K562 (cell line): ENCODE measurements around the gene EYA3. TPM values are rescaled to one million over a fixed set of nuclear protein-coding genes. Genes with fewer than 3 reads are reported as not detected.

ENCODE experiments used
- ATAC-seq: fragments of 200-7000 bp; cut with Tn5 transposase; 3 replicates; pipeline ENCODE4 v1.9.1; 2020; ENCODE audit warnings: moderate library complexity
- BruUV-seq: library from RNA; stranded (reverse); fragments of 400-500 nt; replicated peaks from 2 replicates; lab custom pipeline; 2021; lab: Mats Ljungman, UMichigan
- CTCF ChIA-PET: fragments of 300-600 bp; formaldehyde crosslinking; extraction: SDS; loops from one replicate; lab custom pipeline; 2021; ENCODE audit warnings: low intra/inter-chr PET ratio; lab: Yijun Ruan, JAX
- POLR2A ChIA-PET: fragments of 300-600, 350-650 bp; sonication (Branson Sonifier 250); formaldehyde crosslinking; extraction: SDS; loops from one replicate; lab custom pipeline; 2021; ENCODE audit warnings: antibody characterized with exemption, inconsistent platforms; lab: Yijun Ruan, JAX
- DNase-seq, 4 experiments: peaks; one replicate each; pipeline versions ENCODE4 v3.0.0 to v3.0.0-alpha.2; 2011 to 2018; ENCODE audit warnings: low spot score in 3 of 4, mixed read lengths in 3 of 4; ENCODE audit errors: extremely low read depth in 1 of 4
- FAIRE-seq: peaks from 2 replicates; lab custom pipeline; 2011; peaks lifted over from hg19 to GRCh38; lab: Jason Lieb, UNC
- H2AFZ ChIP-seq: 2 replicates; pipeline ENCODE4 v1.6.0; 2011; ENCODE audit warnings: low read depth, low read length, control low read depth, inconsistent platforms
- H3K27ac ChIP-seq: fragments of 200-600 bp; 3 replicates; pipeline ENCODE4 v1.8.0; 2011; ENCODE audit warnings: low read depth, mild to moderate bottlenecking, control low read depth, inconsistent platforms, low read length, moderate library complexity, mixed read lengths; ENCODE audit errors: extremely low read depth
- H3K27me3 ChIP-seq, 2 experiments: fragments of 300-600 bp in 1 of 2; 2 replicates in 1 of 2; 3 replicates in 1 of 2; pipeline versions ENCODE4 v1.6.0 to v1.8.0; 2011; ENCODE audit warnings: inconsistent platforms in 2 of 2, low read length in 2 of 2, mild to moderate bottlenecking in 1 of 2, mixed read lengths in 1 of 2, moderate library complexity in 1 of 2; ENCODE audit not compliant: control insufficient read depth in 2 of 2, insufficient read depth in 2 of 2
- H3K36me3 ChIP-seq: fragments of 300-600 bp; 3 replicates; pipeline ENCODE4 v1.8.0; 2011; ENCODE audit warnings: mild to moderate bottlenecking, low read length, inconsistent platforms; ENCODE audit not compliant: control insufficient read depth, insufficient read depth
- H3K4me1 ChIP-seq, 2 experiments: fragments of 200-600 bp in 1 of 2; replicated peaks in 1 of 2; 2 replicates in 1 of 2; 3 replicates in 1 of 2; pipeline versions ENCODE4 v1.5.1 to v1.8.0; 2011; ENCODE audit warnings: inconsistent platforms in 2 of 2, low read length in 2 of 2, mild to moderate bottlenecking in 1 of 2, mixed read lengths in 1 of 2, moderate library complexity in 1 of 2; ENCODE audit not compliant: control insufficient read depth in 2 of 2, insufficient read depth in 2 of 2
- H3K4me2 ChIP-seq: 2 replicates; pipeline ENCODE4 v1.6.1; 2011; ENCODE audit warnings: low read length, control low read depth, inconsistent platforms, mixed read lengths; ENCODE audit not compliant: insufficient read depth
- H3K4me3 ChIP-seq: fragments of 200-600 bp; sonication (generic), shearing (Covaris generic); 2 replicates; pipeline ENCODE4 v1.5.1; 2016; ENCODE audit warnings: control low read depth, inconsistent platforms
- H3K79me2 ChIP-seq: fragments of 200-600 bp; 3 replicates; pipeline ENCODE4 v1.8.0; 2011; ENCODE audit warnings: low read length, inconsistent platforms; ENCODE audit not compliant: control insufficient read depth, insufficient read depth
- H3K9ac ChIP-seq, 2 experiments: 2 replicates each; pipeline versions ENCODE4 v1.6.0 to v1.6.1; 2011; ENCODE audit warnings: low read depth in 2 of 2, low read length in 2 of 2, control low read depth in 1 of 2, inconsistent platforms in 1 of 2, mild to moderate bottlenecking in 1 of 2, mixed read lengths in 1 of 2; ENCODE audit not compliant: insufficient read depth in 1 of 2
- H3K9me1 ChIP-seq: one replicate; pipeline ENCODE4 v1.6.0; 2011; ENCODE audit warnings: inconsistent platforms, mild to moderate bottlenecking, low read length, moderate library complexity; ENCODE audit not compliant: control insufficient read depth, insufficient read depth
- H3K9me3 ChIP-seq: replicated peaks from 2 replicates; pipeline ENCODE4 v1.5.1; 2011; ENCODE audit warnings: low read depth, low read length, inconsistent platforms; ENCODE audit not compliant: control insufficient read depth, insufficient read depth
- H4K20me1 ChIP-seq: replicated peaks from 2 replicates; pipeline ENCODE4 v1.6.1; 2011; ENCODE audit warnings: low read length, inconsistent platforms, mixed read lengths; ENCODE audit not compliant: control insufficient read depth, insufficient read depth
- HNRNPL ChIP-seq: fragments of 200-400 bp; formaldehyde crosslinking; IDR thresholded peaks from 2 replicates; pipeline ENCODE4 v1.6.1; 2017; ENCODE audit warnings: low read depth, mild to moderate bottlenecking, low read length
- MEIS2 ChIP-seq: fragments of 450-650 bp; IDR thresholded peaks from 2 replicates; pipeline ENCODE4 v1.6.1; 2014; ENCODE audit warnings: mild to moderate bottlenecking; ENCODE audit not compliant: partially characterized antibody
- NFIX ChIP-seq: fragments of 250-450 bp; sonication (Bioruptor Pico); IDR thresholded peaks from 2 replicates; pipeline ENCODE4 v1.4.0; 2020; ENCODE audit warnings: low read depth, mild to moderate bottlenecking, moderate library complexity
- TAF1 ChIP-seq: IDR thresholded peaks from 2 replicates; pipeline ENCODE4 v1.6.1; 2011; ENCODE audit warnings: mild to moderate bottlenecking, low read length, moderate library complexity; ENCODE audit not compliant: insufficient read depth, control insufficient read depth, severe bottlenecking; ENCODE audit errors: extremely low read depth
- ZNF124 ChIP-seq: sonication (generic); formaldehyde crosslinking; IDR thresholded peaks from 2 replicates; pipeline ENCODE4 v1.8.1; 2022; ENCODE audit warnings: missing genetic modification reagents
- ZNF197 ChIP-seq: fragments of 200-800 bp; sonication (Bioruptor generic); IDR thresholded peaks from 2 replicates; pipeline ENCODE4 v1.6.1; 2016; ENCODE audit warnings: low read depth, missing genetic modification characterization, missing compliant biosample characterization
- ZNF436 ChIP-seq: fragments of 250-450, 450-650 bp; sonication (Bioruptor Pico); formaldehyde crosslinking; IDR thresholded peaks from 2 replicates; pipeline ENCODE4 v1.7.0; 2020; ENCODE audit warnings: mild to moderate bottlenecking
- ZNF644 ChIP-seq: fragments of 200-800 bp; sonication (Bioruptor generic); IDR thresholded peaks from 2 replicates; pipeline ENCODE4 v1.6.1; 2016; ENCODE audit warnings: low read depth, missing genetic modification characterization, missing compliant biosample characterization
- WGBS: fragments of 100-300 bp; shearing (Covaris generic); methylation state at CpG from one replicate; pipeline ENCODE4 v1.1.6; 2016; ENCODE audit warnings: low coverage, mixed read lengths; ENCODE audit not compliant: insufficient coverage; ENCODE audit errors: missing lambda C conversion rate; 5-methylcytosine and 5-hydroxymethylcytosine counted together
- in situ Hi-C: fragments of 300-500 bp; cut with MboI; formaldehyde crosslinking; loops from 4 replicates; pipeline ENCODE4 v1.15.0; 2018; ENCODE audit warnings: inconsistent platforms, mixed read lengths
- intact Hi-C: fragments of 100-400 bp; cut with micrococcal nuclease; formaldehyde crosslinking; loops from 2 replicates; pipeline ENCODE4 v1.14.2; 2022
- polyA plus RNA-seq, 8 experiments: library from polyadenylated mRNA; depleted of rRNA in 4 of 8; stranded (reverse) in 5 of 8; unstranded in 3 of 8; fragments of >200 nt; fragmentation: Nextera tagmentation in 2 of 8; fragmentation: Illumina TruSeq in 1 of 8; extraction: Ambion mirVana in 2 of 8; extraction: Trizol in 1 of 8; gene quantifications; 2 replicates each; pipeline versions ENCODE4 v1.2.1 to v1.2.3, GENCODE V29; 2011 to 2014; ENCODE audit warnings: inconsistent platforms in 1 of 8, missing spikeins in 1 of 8
- total RNA-seq, 7 experiments: library from RNA; depleted of rRNA in 6 of 7; stranded (reverse); fragments of >200 nt in 6 of 7; fragmentation: Illumina TruSeq in 2 of 7; extraction: Trizol in 2 of 7; gene quantifications; 2 replicates each; pipeline versions ENCODE4 v1.2.1 to v1.2.3, GENCODE V29; 2011 to 2021; ENCODE audit warnings: low replicate concordance in 1 of 7
- TF ChIP-seq, protein P1 (sequence below): fragments of 200-800 bp; sonication (Bioruptor generic); IDR thresholded peaks from 2 replicates; pipeline ENCODE4 v1.6.1; 2017; ENCODE audit warnings: missing genetic modification characterization, missing compliant biosample characterization
- TF ChIP-seq, protein P2 (sequence below), 2 experiments: fragments of 200-800 bp in 1 of 2; sonication (Bioruptor generic) in 1 of 2; sonication (generic) in 1 of 2; formaldehyde crosslinking in 1 of 2; IDR thresholded peaks in 1 of 2; conservative IDR thresholded peaks in 1 of 2; 2 replicates each; pipeline versions ENCODE4 v1.5.0 to v1.6.1; 2016 to 2020; ENCODE audit warnings: missing compliant biosample characterization in 1 of 2, missing genetic modification characterization in 1 of 2, missing genetic modification reagents in 1 of 2
- TF ChIP-seq, protein P3 (sequence below), 2 experiments: fragments of 150-350 bp in 1 of 2; IDR thresholded peaks; 2 replicates each; pipeline ENCODE4 v1.6.1; 2012 to 2016; ENCODE audit warnings: low read depth in 2 of 2, low read length in 2 of 2, mild to moderate bottlenecking in 1 of 2, moderate library complexity in 1 of 2

The EYA3 gene
- total and polyA plus RNA-seq, 9 of the 15 experiments (the other 6 are each of a cell fraction or from before 2014, with no cell fraction given) = 21.7 to 64.0 (median 43.6) TPM

DNA sequence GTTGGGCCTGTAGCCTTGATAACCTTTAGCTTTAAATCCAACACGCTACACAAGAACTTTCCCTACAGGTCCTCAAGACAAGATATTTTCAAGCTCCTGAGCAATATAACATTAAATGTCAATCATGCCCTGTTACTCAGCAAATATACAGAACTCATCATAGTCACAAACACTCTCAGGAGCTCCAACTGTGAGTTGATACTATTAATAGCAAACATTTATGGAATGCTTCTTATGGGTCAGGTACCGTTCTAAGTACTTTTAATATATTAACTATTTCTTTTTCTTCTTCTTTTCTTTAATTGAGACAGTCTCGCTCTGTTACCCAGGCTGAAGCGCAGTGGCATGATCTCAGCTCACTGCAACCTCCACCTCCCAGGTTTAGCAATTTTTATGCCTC lies 10.1 kb downstream of the EYA3 start:
- 77% methylated on average over 4 of the region's 4 CpGs for WGBS
- H3K27me3 ChIP-seq = no peaks in the 10 kb centered on the region
- ATAC-seq (no peak), FAIRE-seq (no peak), DNase-seq (no peak)
- ChIA-PET CTCF (no interaction called here), POLR2A (interaction anchor here (0.6 to 2.6 kb wide), 7 partner anchors 9 to 137 kb away, joined by 3 to 31 read pairs (median 3); partner anchors contain the start of gene EYA3)
- BruUV-seq = no TSS peak
- no peak overlapping the region for H3K4me2 ChIP-seq
- no peak overlapping the region for H2AFZ ChIP-seq
- H3K4me3 ChIP-seq = no peak overlapping the region
- H4K20me1 ChIP-seq = no peaks in the 10 kb centered on the region
- no peak overlapping the region for H3K9ac ChIP-seq
- intact Hi-C loops = no loop called here
- in situ Hi-C loops = no loop called here
- no peaks in the 10 kb centered on the region for H3K9me3 ChIP-seq
- H3K9me1 ChIP-seq = no peaks in the 10 kb centered on the region
- peaks cover 4 to 14% of the 10 kb centered on the region in 2 experiments; a peak in 4 of 5 replicates for H3K4me1 ChIP-seq
- H3K36me3 ChIP-seq = peaks cover 52% of the 10 kb centered on the region; the same call in 2 of the 3 replicates
- H3K79me2 ChIP-seq = peaks cover 91% of the 10 kb centered on the region
- peak overlapping the region; percentile 13; the same call in 1 of the 3 replicates for H3K27ac ChIP-seq
- TF ChIP-seq ZNF197 (CRISPR knock-in tag) = no peak
- 0 out of 2 replicates have a peak, but pooled peaks have one; percentile 18 for TF ChIP-seq ZNF436 (CRISPR knock-in tag)
- TF ChIP-seq, protein P1, sequence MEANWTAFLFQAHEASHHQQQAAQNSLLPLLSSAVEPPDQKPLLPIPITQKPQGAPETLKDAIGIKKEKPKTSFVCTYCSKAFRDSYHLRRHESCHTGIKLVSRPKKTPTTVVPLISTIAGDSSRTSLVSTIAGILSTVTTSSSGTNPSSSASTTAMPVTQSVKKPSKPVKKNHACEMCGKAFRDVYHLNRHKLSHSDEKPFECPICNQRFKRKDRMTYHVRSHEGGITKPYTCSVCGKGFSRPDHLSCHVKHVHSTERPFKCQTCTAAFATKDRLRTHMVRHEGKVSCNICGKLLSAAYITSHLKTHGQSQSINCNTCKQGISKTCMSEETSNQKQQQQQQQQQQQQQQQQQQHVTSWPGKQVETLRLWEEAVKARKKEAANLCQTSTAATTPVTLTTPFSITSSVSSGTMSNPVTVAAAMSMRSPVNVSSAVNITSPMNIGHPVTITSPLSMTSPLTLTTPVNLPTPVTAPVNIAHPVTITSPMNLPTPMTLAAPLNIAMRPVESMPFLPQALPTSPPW = no peak
- TF ChIP-seq, protein P2, sequence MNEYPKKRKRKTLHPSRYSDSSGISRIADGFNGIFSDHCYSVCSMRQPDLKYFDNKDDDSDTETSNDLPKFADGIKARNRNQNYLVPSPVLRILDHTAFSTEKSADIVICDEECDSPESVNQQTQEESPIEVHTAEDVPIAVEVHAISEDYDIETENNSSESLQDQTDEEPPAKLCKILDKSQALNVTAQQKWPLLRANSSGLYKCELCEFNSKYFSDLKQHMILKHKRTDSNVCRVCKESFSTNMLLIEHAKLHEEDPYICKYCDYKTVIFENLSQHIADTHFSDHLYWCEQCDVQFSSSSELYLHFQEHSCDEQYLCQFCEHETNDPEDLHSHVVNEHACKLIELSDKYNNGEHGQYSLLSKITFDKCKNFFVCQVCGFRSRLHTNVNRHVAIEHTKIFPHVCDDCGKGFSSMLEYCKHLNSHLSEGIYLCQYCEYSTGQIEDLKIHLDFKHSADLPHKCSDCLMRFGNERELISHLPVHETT (CRISPR knock-in tag; conservative IDR thresholded peaks at IDR 0.05 in 1 of 2, IDR thresholded peaks at IDR 0.05 in 1 of 2) = no peak
- no peak for TF ChIP-seq ZNF124 (CRISPR knock-in tag)
- no peak for TF ChIP-seq NFIX (CRISPR knock-in tag)
- no peak for TF ChIP-seq ZNF644 (tag)
- TF ChIP-seq TAF1 = no peak
- TF ChIP-seq MEIS2 = peak; percentile 57
- TF ChIP-seq, protein P3, sequence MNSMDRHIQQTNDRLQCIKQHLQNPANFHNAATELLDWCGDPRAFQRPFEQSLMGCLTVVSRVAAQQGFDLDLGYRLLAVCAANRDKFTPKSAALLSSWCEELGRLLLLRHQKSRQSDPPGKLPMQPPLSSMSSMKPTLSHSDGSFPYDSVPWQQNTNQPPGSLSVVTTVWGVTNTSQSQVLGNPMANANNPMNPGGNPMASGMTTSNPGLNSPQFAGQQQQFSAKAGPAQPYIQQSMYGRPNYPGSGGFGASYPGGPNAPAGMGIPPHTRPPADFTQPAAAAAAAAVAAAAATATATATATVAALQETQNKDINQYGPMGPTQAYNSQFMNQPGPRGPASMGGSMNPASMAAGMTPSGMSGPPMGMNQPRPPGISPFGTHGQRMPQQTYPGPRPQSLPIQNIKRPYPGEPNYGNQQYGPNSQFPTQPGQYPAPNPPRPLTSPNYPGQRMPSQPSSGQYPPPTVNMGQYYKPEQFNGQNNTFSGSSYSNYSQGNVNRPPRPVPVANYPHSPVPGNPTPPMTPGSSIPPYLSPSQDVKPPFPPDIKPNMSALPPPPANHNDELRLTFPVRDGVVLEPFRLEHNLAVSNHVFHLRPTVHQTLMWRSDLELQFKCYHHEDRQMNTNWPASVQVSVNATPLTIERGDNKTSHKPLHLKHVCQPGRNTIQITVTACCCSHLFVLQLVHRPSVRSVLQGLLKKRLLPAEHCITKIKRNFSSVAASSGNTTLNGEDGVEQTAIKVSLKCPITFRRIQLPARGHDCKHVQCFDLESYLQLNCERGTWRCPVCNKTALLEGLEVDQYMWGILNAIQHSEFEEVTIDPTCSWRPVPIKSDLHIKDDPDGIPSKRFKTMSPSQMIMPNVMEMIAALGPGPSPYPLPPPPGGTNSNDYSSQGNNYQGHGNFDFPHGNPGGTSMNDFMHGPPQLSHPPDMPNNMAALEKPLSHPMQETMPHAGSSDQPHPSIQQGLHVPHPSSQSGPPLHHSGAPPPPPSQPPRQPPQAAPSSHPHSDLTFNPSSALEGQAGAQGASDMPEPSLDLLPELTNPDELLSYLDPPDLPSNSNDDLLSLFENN (IDR thresholded peaks at IDR 0.05; ENCODE audit: low read depth in 2 of 2, low read length in 2 of 2) = no peak
- TF ChIP-seq HNRNPL = no peak
